NCI-H526 (cell line): ENCODE data around the gene STAC3.

Experiments
- DNase-seq, 2 experiments: peaks; one replicate each; lab custom pipeline; 2025; lab: John Stamatoyannopoulos, UW

STAC3 gene

GRCh38 chr12:57194253-57194652, 56.7 kb downstream of the STAC3 start:
- DNase-seq = peak in 1 of 2 experiments; percentile 57

GRCh38 chr12:57193706-57194245, 57.2 kb downstream of the STAC3 start:
- DNase-seq = peak in 1 of 2 experiments; percentile 74
